K562 (cell line): Measurements from ENCODE around the gene TOMM40L. TPM values are rescaled to one million over a fixed set of nuclear protein-coding genes. Genes with fewer than 3 reads are reported as not detected.

Experiments used
- ATF1 ChIP-seq, 2 experiments: fragments of 450-650 bp in 1 of 2; IDR thresholded peaks; 2 replicates each; pipeline ENCODE4 v1.6.1; 2016; ENCODE audit warnings: missing compliant biosample characterization in 1 of 2, missing genetic modification characterization in 1 of 2
- BRD9 ChIP-seq: fragments of 450-650 bp; IDR thresholded peaks from 2 replicates; pipeline ENCODE4 v1.6.1; 2018; ENCODE audit warnings: low read depth; ENCODE audit not compliant: partially characterized antibody
- CBFA2T3 ChIP-seq: fragments of 450-650 bp; IDR thresholded peaks from 2 replicates; pipeline ENCODE4 v1.6.1; 2017
- CHCHD3 ChIP-seq: fragments of 250-450 bp; sonication (Bioruptor Pico); IDR thresholded peaks from 2 replicates; pipeline ENCODE4 v2.1.2; 2022; ENCODE audit warnings: mild to moderate bottlenecking
- CTBP1 ChIP-seq: fragments of 450-650 bp; IDR thresholded peaks from 2 replicates; pipeline ENCODE4 v1.6.1; 2016; ENCODE audit warnings: borderline replicate concordance
- DNMT1 ChIP-seq: fragments of 450-650 bp; IDR thresholded peaks from 2 replicates; pipeline ENCODE4 v1.6.1; 2016; ENCODE audit warnings: antibody characterized with exemption, mild to moderate bottlenecking
- ETV5 ChIP-seq: sonication (generic); formaldehyde crosslinking; IDR thresholded peaks from 2 replicates; pipeline ENCODE4 v1.4.0; 2020; ENCODE audit warnings: low read depth, mild to moderate bottlenecking, missing genetic modification reagents
- FOXM1 ChIP-seq, 2 experiments: fragments of 450-650 bp in 1 of 2; sonication (generic) in 1 of 2; formaldehyde crosslinking in 1 of 2; IDR thresholded peaks; 2 replicates each; pipeline versions ENCODE4 v1.6.1 to v1.9.0; 2017 to 2022; ENCODE audit warnings: low read depth in 2 of 2, mild to moderate bottlenecking in 2 of 2, missing genetic modification reagents in 1 of 2, moderate library complexity in 1 of 2
- GTF2E2 ChIP-seq: fragments of 200-800 bp; sonication (Bioruptor generic); IDR thresholded peaks from 2 replicates; pipeline ENCODE4 v1.6.1; 2016; ENCODE audit warnings: missing genetic modification characterization, missing compliant biosample characterization
- KDM1A ChIP-seq, 2 experiments: fragments of 450-650 bp; IDR thresholded peaks; 2 replicates each; pipeline ENCODE4 v1.6.1; 2016; ENCODE audit warnings: mild to moderate bottlenecking in 2 of 2
- L3MBTL2 ChIP-seq: fragments of 450-650 bp; IDR thresholded peaks from 2 replicates; pipeline ENCODE4 v1.6.1; 2016; ENCODE audit warnings: mild to moderate bottlenecking, moderate library complexity
- RAD51 ChIP-seq: fragments of 450-650 bp; IDR thresholded peaks from 2 replicates; pipeline ENCODE4 v1.7.1; 2016; ENCODE audit warnings: low read depth, mild to moderate bottlenecking, borderline replicate concordance
- RBM39 ChIP-seq: fragments of 200-400 bp; formaldehyde crosslinking; optimal IDR thresholded peaks from 2 replicates; pipeline ENCODE3; 2018; ENCODE audit warnings: low read depth, low read length
- SMAD3 ChIP-seq: fragments of 450-650 bp; formaldehyde crosslinking; conservative IDR thresholded peaks from 2 replicates; pipeline ENCODE4 v1.4.0; 2020; ENCODE audit warnings: mild to moderate bottlenecking
- SUPT5H ChIP-seq: fragments of 450-650 bp; IDR thresholded peaks from 2 replicates; pipeline ENCODE4 v1.6.1; 2016
- ZNF143 ChIP-seq: sonication (generic); formaldehyde crosslinking; IDR thresholded peaks from 2 replicates; pipeline ENCODE4 v1.9.0; 2022; ENCODE audit warnings: mild to moderate bottlenecking, missing genetic modification reagents
- ZNF197 ChIP-seq: fragments of 200-800 bp; sonication (Bioruptor generic); IDR thresholded peaks from 2 replicates; pipeline ENCODE4 v1.6.1; 2016; ENCODE audit warnings: low read depth, missing genetic modification characterization, missing compliant biosample characterization
- ZNF239 ChIP-seq: fragments of 250-450 bp; sonication (Bioruptor Pico); IDR thresholded peaks from 2 replicates; pipeline ENCODE4 v1.4.0; 2020; ENCODE audit warnings: mild to moderate bottlenecking
- ZNF263 ChIP-seq: sonication (generic); formaldehyde crosslinking; IDR thresholded peaks from 2 replicates; pipeline ENCODE4 v1.8.0; 2022; ENCODE audit warnings: mild to moderate bottlenecking, missing genetic modification reagents, borderline replicate concordance
- ZNF324 ChIP-seq: fragments of 250-450 bp; sonication (Bioruptor Pico); IDR thresholded peaks from 2 replicates; pipeline ENCODE4 v1.4.0; 2020; ENCODE audit warnings: mild to moderate bottlenecking
- polyA plus RNA-seq, 8 experiments: library from polyadenylated mRNA; depleted of rRNA in 4 of 8; stranded (reverse) in 5 of 8; unstranded in 3 of 8; fragments of >200 nt; fragmentation: Nextera tagmentation in 2 of 8; fragmentation: Illumina TruSeq in 1 of 8; extraction: Ambion mirVana in 2 of 8; extraction: Trizol in 1 of 8; gene quantifications; 2 replicates each; pipeline versions ENCODE4 v1.2.1 to v1.2.3, GENCODE V29; 2011 to 2014; ENCODE audit warnings: inconsistent platforms in 1 of 8, missing spikeins in 1 of 8
- total RNA-seq, 7 experiments: library from RNA; depleted of rRNA in 6 of 7; stranded (reverse); fragments of >200 nt in 6 of 7; fragmentation: Illumina TruSeq in 2 of 7; extraction: Trizol in 2 of 7; gene quantifications; 2 replicates each; pipeline versions ENCODE4 v1.2.1 to v1.2.3, GENCODE V29; 2011 to 2021; ENCODE audit warnings: low replicate concordance in 1 of 7
- TF ChIP-seq, protein P1 (sequence below): sonication (generic); formaldehyde crosslinking; IDR thresholded peaks from 2 replicates; pipeline ENCODE4 v1.4.0; 2020; ENCODE audit warnings: mild to moderate bottlenecking, missing genetic modification reagents
- TF ChIP-seq, protein P2 (sequence below): fragments of 250-450 bp; sonication (Bioruptor Pico); IDR thresholded peaks from 2 replicates; pipeline ENCODE4 v1.9.0; 2021; ENCODE audit warnings: mild to moderate bottlenecking
- TF ChIP-seq, protein P3 (sequence below): IDR thresholded peaks from 3 replicates; pipeline ENCODE4 v1.6.1; 2011; ENCODE audit warnings: borderline replicate concordance, mild to moderate bottlenecking, moderate library complexity; ENCODE audit not compliant: insufficient read length; ENCODE audit errors: extremely low read depth
- TF ChIP-seq, protein P4 (sequence below): fragments of 450-650 bp; IDR thresholded peaks from 2 replicates; pipeline ENCODE4 v1.6.1; 2016; ENCODE audit warnings: low read depth, mild to moderate bottlenecking, moderate library complexity

TOMM40L gene
- total and polyA plus RNA-seq, 9 of the 15 experiments (the other 6 are each of a cell fraction or from before 2014, with no cell fraction given): 9.6 to 33.6 (median 25.2) TPM

DNA sequence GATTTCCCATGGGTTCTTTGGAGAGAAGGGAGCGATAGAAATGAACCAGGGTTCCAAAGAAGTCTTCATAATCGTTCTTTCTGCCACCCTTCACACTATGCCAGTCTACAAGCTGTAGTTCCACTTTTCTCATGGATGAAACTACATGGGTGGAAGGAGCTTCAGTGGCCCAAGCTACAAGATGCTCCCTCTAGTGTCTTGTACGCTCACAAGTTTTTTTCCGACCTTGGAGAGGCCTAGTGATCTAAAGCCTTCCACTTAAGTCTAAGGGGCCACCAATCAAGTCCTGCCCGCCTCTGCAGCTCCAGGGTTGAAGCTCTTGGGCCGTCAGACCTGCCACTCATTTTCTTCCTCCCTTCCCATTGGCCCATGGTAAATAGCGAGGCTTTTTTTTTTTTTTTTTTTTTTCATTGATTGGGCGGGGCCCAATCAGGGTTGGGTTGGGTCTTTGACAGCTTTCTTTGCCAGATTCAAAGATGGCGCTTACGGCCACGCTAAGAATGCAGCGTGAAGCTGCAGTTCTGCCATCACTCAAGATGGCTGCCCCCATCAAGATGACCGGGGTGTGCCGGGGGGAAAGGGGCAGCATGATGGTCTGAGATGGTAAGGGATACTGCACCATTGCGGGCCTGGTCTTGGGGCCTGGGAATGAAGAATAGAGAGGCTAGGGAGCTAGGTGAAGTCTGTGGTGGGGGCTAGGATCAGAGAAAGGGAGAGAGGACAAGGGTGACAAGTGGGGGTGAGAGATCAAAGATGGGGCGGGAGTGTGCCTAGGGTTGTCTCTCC is at the start of gene TOMM40L (continued):
- TF ChIP-seq, protein P1, sequence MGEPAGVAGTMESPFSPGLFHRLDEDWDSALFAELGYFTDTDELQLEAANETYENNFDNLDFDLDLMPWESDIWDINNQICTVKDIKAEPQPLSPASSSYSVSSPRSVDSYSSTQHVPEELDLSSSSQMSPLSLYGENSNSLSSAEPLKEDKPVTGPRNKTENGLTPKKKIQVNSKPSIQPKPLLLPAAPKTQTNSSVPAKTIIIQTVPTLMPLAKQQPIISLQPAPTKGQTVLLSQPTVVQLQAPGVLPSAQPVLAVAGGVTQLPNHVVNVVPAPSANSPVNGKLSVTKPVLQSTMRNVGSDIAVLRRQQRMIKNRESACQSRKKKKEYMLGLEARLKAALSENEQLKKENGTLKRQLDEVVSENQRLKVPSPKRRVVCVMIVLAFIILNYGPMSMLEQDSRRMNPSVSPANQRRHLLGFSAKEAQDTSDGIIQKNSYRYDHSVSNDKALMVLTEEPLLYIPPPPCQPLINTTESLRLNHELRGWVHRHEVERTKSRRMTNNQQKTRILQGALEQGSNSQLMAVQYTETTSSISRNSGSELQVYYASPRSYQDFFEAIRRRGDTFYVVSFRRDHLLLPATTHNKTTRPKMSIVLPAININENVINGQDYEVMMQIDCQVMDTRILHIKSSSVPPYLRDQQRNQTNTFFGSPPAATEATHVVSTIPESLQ (CRISPR knock-in tag): no peak
- TF ChIP-seq SUPT5H (peak; percentile 79), L3MBTL2 (no peak), CBFA2T3 (no peak), KDM1A (IDR thresholded peaks at IDR 0.05) (no peak), ZNF143 (no peak), RAD51 (no peak), RBM39 (no peak), ZNF239 (CRISPR knock-in tag) (no peak), CHCHD3 (CRISPR knock-in tag) (no peak), ZNF197 (CRISPR knock-in tag) (peak; percentile 92), DNMT1 (no peak), CTBP1 (no peak; the same call in 1 of the 2 replicates), ZNF324 (no peak), FOXM1 (IDR thresholded peaks at IDR 0.05; ENCODE audit: low read depth) (no peak), FOXM1 (CRISPR knock-in tag; IDR thresholded peaks at IDR 0.05; ENCODE audit: low read depth) (no peak), GTF2E2 (peak; percentile 66; the same call in 1 of the 2 replicates), BRD9 (peak; percentile 30), ZNF263 (CRISPR knock-in tag) (0 out of 2 replicates have a peak, but pooled peaks have one; percentile 20), ATF1 (CRISPR knock-in tag; IDR thresholded peaks at IDR 0.05) (no peak), ATF1 (tag; IDR thresholded peaks at IDR 0.05) (peak; percentile 78), ETV5 (CRISPR knock-in tag) (no peak), SMAD3 (0 out of 2 replicates have a peak, but pooled peaks have one; percentile 58)
- TF ChIP-seq, protein P2, sequence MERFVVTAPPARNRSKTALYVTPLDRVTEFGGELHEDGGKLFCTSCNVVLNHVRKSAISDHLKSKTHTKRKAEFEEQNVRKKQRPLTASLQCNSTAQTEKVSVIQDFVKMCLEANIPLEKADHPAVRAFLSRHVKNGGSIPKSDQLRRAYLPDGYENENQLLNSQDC: no peak
- TF ChIP-seq, protein P3, sequence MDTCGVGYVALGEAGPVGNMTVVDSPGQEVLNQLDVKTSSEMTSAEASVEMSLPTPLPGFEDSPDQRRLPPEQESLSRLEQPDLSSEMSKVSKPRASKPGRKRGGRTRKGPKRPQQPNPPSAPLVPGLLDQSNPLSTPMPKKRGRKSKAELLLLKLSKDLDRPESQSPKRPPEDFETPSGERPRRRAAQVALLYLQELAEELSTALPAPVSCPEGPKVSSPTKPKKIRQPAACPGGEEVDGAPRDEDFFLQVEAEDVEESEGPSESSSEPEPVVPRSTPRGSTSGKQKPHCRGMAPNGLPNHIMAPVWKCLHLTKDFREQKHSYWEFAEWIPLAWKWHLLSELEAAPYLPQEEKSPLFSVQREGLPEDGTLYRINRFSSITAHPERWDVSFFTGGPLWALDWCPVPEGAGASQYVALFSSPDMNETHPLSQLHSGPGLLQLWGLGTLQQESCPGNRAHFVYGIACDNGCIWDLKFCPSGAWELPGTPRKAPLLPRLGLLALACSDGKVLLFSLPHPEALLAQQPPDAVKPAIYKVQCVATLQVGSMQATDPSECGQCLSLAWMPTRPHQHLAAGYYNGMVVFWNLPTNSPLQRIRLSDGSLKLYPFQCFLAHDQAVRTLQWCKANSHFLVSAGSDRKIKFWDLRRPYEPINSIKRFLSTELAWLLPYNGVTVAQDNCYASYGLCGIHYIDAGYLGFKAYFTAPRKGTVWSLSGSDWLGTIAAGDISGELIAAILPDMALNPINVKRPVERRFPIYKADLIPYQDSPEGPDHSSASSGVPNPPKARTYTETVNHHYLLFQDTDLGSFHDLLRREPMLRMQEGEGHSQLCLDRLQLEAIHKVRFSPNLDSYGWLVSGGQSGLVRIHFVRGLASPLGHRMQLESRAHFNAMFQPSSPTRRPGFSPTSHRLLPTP: no peak
- TF ChIP-seq, protein P4, sequence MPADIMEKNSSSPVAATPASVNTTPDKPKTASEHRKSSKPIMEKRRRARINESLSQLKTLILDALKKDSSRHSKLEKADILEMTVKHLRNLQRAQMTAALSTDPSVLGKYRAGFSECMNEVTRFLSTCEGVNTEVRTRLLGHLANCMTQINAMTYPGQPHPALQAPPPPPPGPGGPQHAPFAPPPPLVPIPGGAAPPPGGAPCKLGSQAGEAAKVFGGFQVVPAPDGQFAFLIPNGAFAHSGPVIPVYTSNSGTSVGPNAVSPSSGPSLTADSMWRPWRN: no peak
